Gastroesophageal sphincter (tissue), 4 donors: ENCODE measurements around the gene RIC8B. TPM values are rescaled to one million over a fixed set of nuclear protein-coding genes. Genes with fewer than 3 reads are reported as not detected.

Experiments used
- ATAC-seq: fragments of 150-250 bp; one replicate; pipeline ENCODE4 v1.9.1; 2016; ENCODE audit warnings: mild to moderate bottlenecking, moderate library complexity
- H3K27ac ChIP-seq, 4 donors: fragments of 200-600 bp; sonication (generic) in 3 of 4; 1 replicate in 3 of 4; 2 replicates in 1 of 4; pipeline ENCODE4 v1.5.1; 2016 to 2019
- H3K27me3 ChIP-seq: fragments of 200-600 bp; sonication (generic); one replicate; pipeline ENCODE4 v1.5.1; 2019
- H3K36me3 ChIP-seq, 2 donors: fragments of 200-600 bp; sonication (generic); one replicate each; pipeline ENCODE4 v1.5.1; 2019; ENCODE audit warnings: control low read depth in 1 of 2
- H3K4me1 ChIP-seq, 3 donors: fragments of 200-600 bp; sonication (generic); 1 replicate in 2 of 3; 2 replicates in 1 of 3; pipeline ENCODE4 v1.5.1; 2016 to 2019; ENCODE audit warnings: control low read depth in 2 of 3
- H3K4me3 ChIP-seq, 2 donors: fragments of 200-600 bp; sonication (generic); one replicate each; pipeline ENCODE4 v1.5.1; 2019; ENCODE audit warnings: mild to moderate bottlenecking in 1 of 2, moderate library complexity in 1 of 2
- H3K9me3 ChIP-seq, 3 donors: fragments of 200-600 bp; sonication (generic); one replicate each; pipeline ENCODE4 v1.5.1; 2017 to 2019; ENCODE audit warnings: control low read depth in 2 of 3
- CTCF ChIP-seq, 4 experiments: fragments of 200-600 bp in 2 of 4; fragments of 450-650 bp in 2 of 4; sonication (generic) in 1 of 4; IDR thresholded peaks; one replicate each; pipeline ENCODE4 v1.5.1; 2017 to 2019; ENCODE audit warnings: antibody characterized with exemption in 4 of 4, mild to moderate bottlenecking in 2 of 4, moderate library complexity in 2 of 4
- EP300 ChIP-seq: sonication (generic); formaldehyde crosslinking; IDR thresholded peaks from one replicate; pipeline ENCODE4 v1.6.1; 2017; ENCODE audit warnings: antibody characterized with exemption, mild to moderate bottlenecking
- POLR2A ChIP-seq, 2 donors: fragments of 450-650 bp; IDR thresholded peaks; one replicate each; pipeline ENCODE4 v1.6.1; 2017; ENCODE audit warnings: antibody characterized with exemption in 2 of 2, mild to moderate bottlenecking in 2 of 2, moderate library complexity in 1 of 2
- POLR2AphosphoS5 ChIP-seq: sonication (generic); formaldehyde crosslinking; IDR thresholded peaks from one replicate; pipeline ENCODE4 v1.6.1; 2017; ENCODE audit warnings: antibody characterized with exemption
- WGBS, 2 donors: methylation state at CpG; one replicate each; pipeline ENCODE4 v1.1.5; 2018; ENCODE audit warnings: low coverage in 1 of 2; 5-methylcytosine and 5-hydroxymethylcytosine counted together
- total RNA-seq, 4 donors: library from RNA; depleted of rRNA; stranded (reverse); fragments of >200 nt; gene quantifications; one replicate each; pipeline ENCODE4 v1.1.0, GENCODE V29; 2016

The RIC8B gene
- total RNA-seq, 4 donors from 2014 or later = 13.3 to 18.4 (median 15.6) TPM

GRCh38 chr12:106886932-106887331 is 112.5 kb downstream of the RIC8B start:
- no peak for ATAC-seq
- Histone ChIP-seq H3K9me3 (no peaks in the 10 kb centered on the region), H3K4me1 (no peaks in the 10 kb centered on the region), H3K27me3 (no peaks in the 10 kb centered on the region), H3K4me3 (no peak overlapping the region), H3K36me3 (peaks cover 3 to 66% of the 10 kb centered on the region in 2 donors), H3K27ac (no peak overlapping the region)
- TF ChIP-seq POLR2AphosphoS5 = no peak
- TF ChIP-seq POLR2A (IDR thresholded peaks at IDR 0.05) = no peak
- TF ChIP-seq CTCF (IDR thresholded peaks at IDR 0.05) = no peak
- TF ChIP-seq EP300 = no peak
- WGBS, 2 donors = 75 to 83% methylated on average over 2 of the region's 2 CpGs

GRCh38 chr12:106888348-106888970 is 114.0 kb downstream of the RIC8B start:
- ATAC-seq = no peak
- TF ChIP-seq POLR2AphosphoS5 = no peak
- no peak for TF ChIP-seq CTCF (IDR thresholded peaks at IDR 0.05)
- TF ChIP-seq POLR2A (IDR thresholded peaks at IDR 0.05) = no peak
- no peak for TF ChIP-seq EP300
- 78 to 89% methylated on average over 2 to 4 of the region's 5 CpGs for WGBS, 2 donors
- no peaks in the 10 kb centered on the region for H3K4me1 ChIP-seq
- no peak overlapping the region for H3K4me3 ChIP-seq
- no peaks in the 10 kb centered on the region for H3K27me3 ChIP-seq
- H3K27ac ChIP-seq = no peak overlapping the region
- H3K9me3 ChIP-seq = no peaks in the 10 kb centered on the region
- H3K36me3 ChIP-seq = peaks cover 3 to 52% of the 10 kb centered on the region in 2 donors

GRCh38 chr12:106889326-106889725 is 114.8 kb downstream of the RIC8B start:
- H3K27me3 ChIP-seq = no peaks in the 10 kb centered on the region
- H3K36me3 ChIP-seq = peaks cover 3 to 43% of the 10 kb centered on the region in 2 donors
- no peaks in the 10 kb centered on the region for H3K4me1 ChIP-seq
- no peak overlapping the region for H3K4me3 ChIP-seq
- WGBS, 2 donors = 80 to 87% methylated on average over 6 of the region's 6 CpGs
- no peak for TF ChIP-seq POLR2A (IDR thresholded peaks at IDR 0.05)
- TF ChIP-seq CTCF (IDR thresholded peaks at IDR 0.05) = no peak
- TF ChIP-seq POLR2AphosphoS5 = no peak
- no peak for TF ChIP-seq EP300
- H3K9me3 ChIP-seq = no peaks in the 10 kb centered on the region
- ATAC-seq = no peak
- no peak overlapping the region for H3K27ac ChIP-seq

GRCh38 chr12:106889950-106890626 is 115.6 kb downstream of the RIC8B start:
- peaks cover 3 to 37% of the 10 kb centered on the region in 2 donors for H3K36me3 ChIP-seq
- no peak for ATAC-seq
- H3K27me3 ChIP-seq = no peaks in the 10 kb centered on the region
- no peak overlapping the region for H3K4me3 ChIP-seq
- H3K9me3 ChIP-seq = no peaks in the 10 kb centered on the region
- WGBS, 2 donors = 84 to 96% methylated on average over 4 of the region's 4 CpGs
- no peak overlapping the region for H3K27ac ChIP-seq
- no peak for TF ChIP-seq POLR2A (IDR thresholded peaks at IDR 0.05)
- TF ChIP-seq POLR2AphosphoS5 = no peak
- no peak for TF ChIP-seq EP300
- H3K4me1 ChIP-seq = no peaks in the 10 kb centered on the region

- no peak for ATAC-seq
- Histone ChIP-seq H3K36me3 (peaks cover 0 to 17% of the 10 kb centered on the region in 2 donors), H3K4me1 (no peaks in the 10 kb centered on the region), H3K4me3 (no peak overlapping the region), H3K9me3 (no peaks in the 10 kb centered on the region), H3K27me3 (no peaks in the 10 kb centered on the region), H3K27ac (no peak overlapping the region)
- no peak for TF ChIP-seq EP300
- TF ChIP-seq POLR2AphosphoS5 = no peak
- no peak for TF ChIP-seq CTCF (IDR thresholded peaks at IDR 0.05)
- TF ChIP-seq POLR2A (IDR thresholded peaks at IDR 0.05) = no peak
- WGBS, 2 donors = 40 to 92% methylated on average over 1 of the region's 1 CpG
Observed at GRCh38 chr12:106892075-106892474, 117.6 kb downstream of the RIC8B start.
